Stimulated activated CD8-positive, alpha-beta memory T cell treated with anti-CD3 and anti-CD28 coated beads, Interleukin-15, amount 100 ng/mL, for 48 hours (primary cell): Measurements from ENCODE around the gene RFLNA.

Experiments
- DNase-seq, 2 donors: peaks; one replicate each; pipeline ENCODE4 v3.0.0-alpha.2; 2020; ENCODE audit warnings: low read depth in 2 of 2

RFLNA gene

GRCh38 chr12:124336742-124337520, 42.0 kb downstream of the RFLNA start:
- no peak for DNase-seq

DNA sequence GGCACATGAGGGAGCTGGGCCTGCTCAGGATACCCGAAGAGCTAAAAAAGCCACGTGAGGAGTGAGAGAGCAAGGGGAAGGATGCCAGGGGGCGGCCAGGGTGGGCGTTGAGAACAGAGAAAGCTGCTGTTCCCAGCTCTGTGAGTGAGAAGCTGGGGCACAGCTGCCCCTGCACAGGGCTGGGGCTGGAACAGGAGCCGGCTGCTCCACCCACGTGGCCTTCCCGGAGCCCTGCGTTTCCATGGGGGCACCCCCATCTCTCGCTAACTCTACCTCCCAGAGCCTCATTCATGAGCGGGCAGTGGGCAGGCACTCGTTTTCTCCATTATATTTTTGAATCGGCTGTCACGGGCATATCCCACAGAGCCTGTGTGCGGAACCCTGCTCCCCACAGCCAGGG, 42.7 kb downstream of the RFLNA start:
- no peak for DNase-seq

GRCh38 chr12:124338448-124338847, 43.6 kb downstream of the RFLNA start:
- no peak for DNase-seq

GRCh38 chr12:124338876-124339603, 44.1 kb downstream of the RFLNA start:
- no peak for DNase-seq

- DNase-seq = no peak
Observed at GRCh38 chr12:124340080-124340900, 45.4 kb downstream of the RFLNA start.

- no peak for DNase-seq
Observed at GRCh38 chr12:124341645-124342069, 46.8 kb downstream of the RFLNA start.

- no peak for DNase-seq
Observed at GRCh38 chr12:124344022-124344421, 49.1 kb downstream of the RFLNA start.

DNA sequence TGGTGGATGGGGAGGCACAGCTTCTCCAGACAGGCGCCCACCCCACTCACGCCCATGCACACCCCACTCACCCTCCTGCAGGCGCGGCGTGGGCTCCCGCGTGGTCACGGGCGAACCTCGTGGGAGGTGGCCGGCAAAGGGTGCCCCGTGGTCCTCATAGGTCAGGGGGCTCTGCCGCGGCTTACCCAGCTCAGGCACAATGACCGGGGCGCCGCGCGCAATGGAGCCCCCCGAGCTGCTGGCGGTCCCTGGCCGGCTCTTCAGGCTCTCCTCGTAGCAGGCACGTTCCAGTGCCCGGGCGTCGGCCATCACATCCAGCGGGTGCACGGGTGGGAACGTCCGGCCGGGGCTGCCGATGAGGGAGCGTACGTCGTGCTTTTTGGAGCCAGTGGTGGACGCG, 49.6 kb downstream of the RFLNA start:
- DNase-seq = no peak

- no peak for DNase-seq
Observed at GRCh38 chr12:124345795-124346194, 50.9 kb downstream of the RFLNA start.

DNA sequence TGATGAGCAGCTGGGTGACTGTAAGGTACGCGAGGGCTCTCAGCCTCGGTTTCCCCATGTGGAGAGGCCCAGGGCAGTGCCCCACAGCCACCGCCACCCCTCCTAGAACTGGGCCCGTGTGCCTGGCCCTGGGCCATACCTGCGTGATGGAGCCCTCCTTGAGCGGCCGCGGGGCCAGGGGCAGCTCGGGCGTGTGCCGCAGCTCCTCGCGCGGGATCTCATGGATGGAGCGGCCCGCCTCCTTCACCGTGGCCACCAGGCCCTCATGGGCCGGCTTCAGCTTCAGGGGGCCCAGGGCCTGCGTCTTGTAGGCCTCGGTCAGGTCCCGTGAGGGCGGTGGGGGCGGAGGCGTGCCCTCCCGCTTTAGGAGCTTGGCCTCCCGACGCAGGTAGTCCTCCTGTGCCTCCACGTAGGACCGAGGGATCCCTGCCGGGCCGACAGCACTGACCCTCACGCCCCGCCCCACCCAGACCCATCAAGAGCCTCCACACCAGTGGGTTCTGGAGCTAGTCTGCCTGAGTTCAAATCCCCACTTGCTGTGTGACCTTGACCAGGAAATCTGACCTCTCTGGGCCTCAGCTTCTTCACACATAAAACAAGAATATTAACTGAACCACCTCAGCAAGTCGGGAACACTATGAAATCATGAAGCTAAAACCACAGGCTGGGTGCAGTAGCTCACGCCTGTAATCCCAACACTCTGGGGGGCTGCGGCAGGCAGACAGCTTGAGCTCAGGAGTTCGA, 51.7 kb downstream of the RFLNA start:
- DNase-seq = no peak

DNA sequence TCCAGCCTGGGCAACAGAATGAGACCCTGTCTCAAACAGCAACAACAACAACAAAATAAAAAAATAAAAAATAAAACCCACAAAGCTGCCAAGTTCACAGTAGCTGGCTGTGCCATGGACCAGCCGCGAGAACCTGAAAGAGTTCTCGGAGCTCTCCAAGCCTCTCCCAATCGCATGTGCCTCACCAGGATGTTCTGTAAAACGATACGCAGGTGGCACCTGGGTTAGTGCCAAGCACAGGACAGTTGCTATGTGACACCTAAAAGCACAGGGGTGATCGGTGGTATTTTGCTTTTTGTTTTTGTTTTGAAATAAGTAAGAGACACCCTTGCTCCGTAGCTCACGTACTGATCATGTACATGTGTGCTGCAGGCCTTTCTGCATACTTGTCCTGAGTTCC, 52.4 kb downstream of the RFLNA start:
- no peak for DNase-seq

GRCh38 chr12:124347805-124348658, 53.1 kb downstream of the RFLNA start:
- no peak for DNase-seq

DNA sequence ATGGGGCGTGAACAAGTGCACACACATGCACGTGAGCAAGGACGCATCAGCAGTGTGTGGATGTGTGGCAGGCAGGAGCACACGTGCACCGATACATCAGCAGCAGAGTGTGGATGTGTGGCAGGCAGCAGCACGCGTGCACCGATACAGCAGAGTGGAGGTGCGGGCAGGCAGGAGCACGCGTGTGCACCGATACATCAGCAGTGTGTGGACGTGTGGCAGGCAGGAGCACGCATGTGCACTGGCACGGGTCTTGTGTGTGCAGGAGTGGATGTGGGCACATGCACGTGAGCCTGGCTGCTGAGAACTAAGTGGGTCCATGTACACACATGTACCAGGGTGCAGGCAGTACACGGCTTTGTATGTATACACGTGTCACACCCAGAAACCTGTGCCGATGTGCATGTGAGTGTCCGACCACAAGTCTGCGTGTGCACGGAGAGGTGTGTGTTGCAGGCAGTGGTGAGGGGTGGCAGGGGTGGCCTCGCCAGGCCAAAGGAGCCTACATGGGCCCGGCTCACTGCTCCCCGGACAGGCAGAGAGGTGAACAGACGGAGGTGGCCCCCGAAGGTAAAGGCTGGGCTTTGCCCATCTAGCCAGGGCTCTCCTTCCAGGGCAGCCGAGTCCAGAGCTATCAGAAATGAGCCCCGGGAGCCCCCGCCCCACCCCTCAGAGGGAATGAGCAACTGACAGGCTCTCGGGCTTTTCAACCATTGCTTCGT, 53.9 kb downstream of the RFLNA start:
- DNase-seq = no peak

- no peak for DNase-seq
Observed at GRCh38 chr12:124350491-124350890, 55.6 kb downstream of the RFLNA start.

DNA sequence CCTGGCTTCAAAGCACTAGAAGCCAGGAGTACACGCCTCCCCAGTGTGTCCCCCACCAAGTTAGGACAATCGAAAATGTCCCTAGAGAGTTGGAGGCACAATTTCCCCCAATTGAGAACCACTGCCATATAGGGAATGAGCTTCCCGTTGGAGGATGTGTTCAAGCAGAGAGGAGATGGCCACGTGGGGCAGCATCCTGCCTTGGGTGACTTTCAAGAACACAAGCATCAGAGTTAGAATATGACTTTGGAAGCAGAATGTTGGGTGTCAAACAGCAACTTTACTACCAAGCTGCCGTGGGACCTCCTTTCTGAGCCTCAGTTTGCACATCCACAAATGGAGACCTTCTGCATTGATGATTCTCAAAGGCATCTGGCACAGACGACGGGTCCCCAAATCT, 56.5 kb downstream of the RFLNA start:
- no peak for DNase-seq

GRCh38 chr12:124352257-124352656, 57.4 kb downstream of the RFLNA start:
- DNase-seq = no peak

GRCh38 chr12:124352839-124353238, 57.9 kb downstream of the RFLNA start:
- no peak for DNase-seq

DNA sequence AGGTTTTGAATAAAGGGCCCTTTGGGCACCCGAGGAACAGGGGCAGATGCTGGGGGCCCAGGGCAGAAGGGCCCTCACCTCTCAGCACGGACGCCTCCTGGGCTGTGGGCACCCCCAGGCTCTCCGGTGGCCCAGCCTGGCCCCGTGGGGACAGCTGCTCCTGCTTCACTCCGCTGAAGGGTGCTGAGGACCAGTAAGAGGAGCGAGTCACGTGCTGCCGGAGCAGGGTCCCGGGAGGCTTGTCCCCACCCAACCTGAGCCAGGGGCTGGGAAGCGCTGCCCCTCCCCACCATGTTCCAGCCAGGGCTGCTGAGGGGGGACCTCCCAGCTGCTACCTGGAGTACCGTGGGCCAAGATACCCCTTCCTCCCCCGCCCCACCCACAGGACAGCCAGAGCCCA, 59.5 kb downstream of the RFLNA start:
- no peak for DNase-seq

- DNase-seq = no peak
Observed at GRCh38 chr12:124356221-124356620, 61.3 kb downstream of the RFLNA start.

DNA sequence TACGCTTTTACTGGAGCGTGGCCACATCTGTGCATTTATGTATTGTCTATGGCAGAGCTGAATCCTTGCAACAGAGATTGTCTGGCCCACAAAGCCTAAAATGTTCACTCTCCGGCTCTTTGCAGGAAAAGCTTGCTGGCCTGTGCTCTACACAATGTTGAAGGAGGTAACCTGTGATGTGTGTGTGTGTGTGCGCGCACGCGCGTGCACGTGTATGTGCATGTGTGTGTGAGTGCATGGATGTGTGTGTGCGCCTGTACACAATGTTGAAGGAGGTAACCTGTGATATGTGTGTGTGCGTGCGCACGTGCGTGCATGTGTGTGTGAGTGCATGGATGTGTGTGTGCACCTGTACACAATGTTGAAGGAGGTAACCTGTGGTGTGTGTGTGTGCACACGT, 62.7 kb downstream of the RFLNA start:
- no peak for DNase-seq
